ENCODE measurements around the gene TARS1.

DNA sequence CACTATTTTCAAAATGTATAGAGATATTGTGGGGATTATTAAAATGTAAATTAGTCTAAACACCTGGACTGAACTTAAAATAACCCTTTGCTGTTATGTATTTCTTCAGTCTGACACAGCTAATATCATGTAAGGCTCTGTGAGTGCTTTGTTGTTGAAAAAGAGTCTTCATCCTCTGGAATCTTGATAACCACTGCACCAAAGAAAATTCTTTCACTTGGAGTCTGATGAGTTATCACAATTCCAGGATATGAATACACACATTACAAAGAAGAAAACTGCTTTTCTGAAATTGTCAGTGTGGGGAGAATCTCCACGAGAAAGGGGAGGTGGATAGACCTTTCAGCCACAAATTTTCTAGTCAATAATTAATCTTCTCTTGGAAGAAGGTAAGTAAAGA lies 42.3 kb upstream of the TARS1 start:
- TF ChIP-seq RAD21 (IDR thresholded peaks at IDR 0.05 in 1 of 2, conservative IDR thresholded peaks at IDR 0.05 in 1 of 2; ENCODE audit: low read depth in 2 of 2, low read length in 2 of 2) (no peak), TEAD4 (IDR thresholded peaks at IDR 0.05; ENCODE audit: low read depth, low read length) (no peak), RFX5 (IDR thresholded peaks at IDR 0.05; ENCODE audit: borderline replicate concordance, low read depth, low read length) (no peak), KDM1A (IDR thresholded peaks at IDR 0.05; ENCODE audit: borderline replicate concordance, low read length) (no peak)
